Activated naive CD4-positive, alpha-beta T cell treated with anti-CD3 and anti-CD28 coated beads, Interleukin-2, amount 50 U/mL, for 16 hours (primary cell): ENCODE data around the gene CNNM4.
"Not testable (repeated sequence)": the region's sequence is repeated elsewhere in the genome, so short reads cannot be mapped to it uniquely, and the experiment has no call there.

ENCODE experiments used
- DNase-seq: peaks from one replicate; pipeline ENCODE4 v3.0.0-alpha.2; 2020

Gene CNNM4

GRCh38 chr2:96796497-96796896 is 35.8 kb downstream of the CNNM4 start:
- DNase-seq, result not testable (repeated sequence)

GRCh38 chr2:96797066-96797625 is 36.4 kb downstream of the CNNM4 start:
- DNase-seq, result no peak

GRCh38 chr2:96798733-96799622 is 38.3 kb downstream of the CNNM4 start:
- DNase-seq, result no peak

- DNase-seq, result no peak
Observed at GRCh38 chr2:96799623-96799935, 38.9 kb downstream of the CNNM4 start.

- no peak for DNase-seq
Observed at GRCh38 chr2:96800061-96801004, 39.6 kb downstream of the CNNM4 start.

DNA sequence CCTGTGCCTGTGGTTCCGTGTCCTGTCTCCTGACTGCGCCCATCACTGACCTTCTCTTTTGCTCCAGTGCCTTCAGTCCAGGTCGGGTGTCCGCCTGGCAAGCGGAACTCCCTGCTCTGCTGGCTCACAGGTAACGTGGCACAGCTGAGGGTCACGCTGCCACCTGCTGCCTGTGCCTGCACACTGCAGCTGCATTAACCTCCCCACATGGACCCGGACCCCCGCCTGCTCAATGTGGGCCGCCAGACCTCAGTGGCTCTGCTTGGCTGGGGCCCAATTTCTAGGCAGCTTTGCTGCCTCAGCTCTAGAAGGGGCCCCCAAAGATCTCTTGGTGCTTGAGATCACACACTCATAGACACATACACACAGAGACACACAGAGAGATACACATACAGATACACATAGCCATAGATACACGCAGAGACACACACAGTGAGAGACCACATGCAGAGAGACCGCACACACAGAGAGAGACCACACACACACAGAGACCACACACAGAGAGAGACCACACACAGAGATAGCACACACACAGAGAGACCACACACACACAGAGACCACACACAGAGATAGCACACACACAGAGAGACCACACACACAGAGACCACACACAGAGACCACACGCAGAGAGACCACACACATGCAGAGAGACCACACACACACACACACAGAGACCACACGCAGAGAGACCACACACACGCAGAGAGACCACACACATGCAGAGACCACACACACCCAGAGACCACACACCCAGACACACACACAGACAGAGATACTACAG is 40.5 kb downstream of the CNNM4 start:
- DNase-seq, result peak; percentile 79

GRCh38 chr2:96801786-96802595 is 41.3 kb downstream of the CNNM4 start:
- DNase-seq, result peak; percentile 35

- DNase-seq, result no peak
Observed at GRCh38 chr2:96802721-96803120, 42.0 kb downstream of the CNNM4 start.

GRCh38 chr2:96804986-96805385 is 44.3 kb downstream of the CNNM4 start:
- DNase-seq, result no peak

DNA sequence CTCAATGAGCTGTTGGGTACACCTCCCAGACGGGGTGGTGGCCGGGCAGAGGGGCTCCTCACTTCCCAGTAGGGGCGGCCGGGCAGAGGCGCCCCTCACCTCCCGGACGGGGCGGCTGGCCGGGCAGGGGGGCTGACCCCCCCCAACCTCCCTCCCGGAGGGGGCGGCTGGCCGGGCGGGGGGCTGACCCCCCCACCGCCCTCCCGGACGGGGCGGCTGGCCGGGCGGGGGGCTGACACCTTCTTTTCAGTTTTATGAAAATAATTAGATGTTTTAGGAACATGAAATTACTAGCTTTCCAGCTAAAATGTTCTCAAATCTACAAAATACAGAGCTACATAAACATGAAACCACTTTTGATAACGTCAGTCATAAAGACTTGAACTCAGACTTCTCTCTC is 45.2 kb downstream of the CNNM4 start:
- not testable (repeated sequence) for DNase-seq

GRCh38 chr2:96806468-96807126 is 45.9 kb downstream of the CNNM4 start:
- peak; percentile 33 for DNase-seq

GRCh38 chr2:96807127-96807471 is 46.4 kb downstream of the CNNM4 start:
- no peak for DNase-seq

DNA sequence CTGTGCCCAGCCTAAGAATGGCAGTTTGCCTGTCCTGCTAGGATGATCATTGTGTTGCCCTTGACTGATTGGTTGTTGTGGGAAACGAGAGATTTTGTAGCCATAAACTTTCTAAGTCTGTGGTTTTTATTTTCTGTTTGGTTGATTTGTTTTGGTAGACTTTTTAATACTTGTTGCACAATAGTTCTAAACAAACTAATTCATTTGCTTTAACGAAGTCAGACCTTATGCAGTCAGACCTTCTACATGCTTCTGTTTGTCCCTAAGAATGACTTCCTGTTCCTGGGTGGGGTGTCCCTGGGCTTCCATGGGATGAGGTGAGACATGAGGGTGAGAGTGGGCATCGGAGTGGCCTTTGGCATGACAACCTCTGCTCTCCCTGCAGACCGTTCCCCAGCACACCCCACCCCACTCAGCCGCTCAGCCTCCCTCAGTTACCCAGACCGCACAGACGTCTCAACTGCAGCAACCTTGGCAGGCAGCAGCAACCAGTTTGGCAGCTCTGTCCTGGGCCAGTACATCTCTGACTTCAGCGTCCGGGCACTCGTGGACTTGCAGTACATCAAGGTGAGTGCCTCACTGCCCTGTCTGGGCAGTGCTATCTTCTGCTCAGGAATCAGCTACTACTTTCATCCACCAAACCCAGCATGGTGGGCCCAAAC is 47.6 kb downstream of the CNNM4 start:
- no peak for DNase-seq

DNA sequence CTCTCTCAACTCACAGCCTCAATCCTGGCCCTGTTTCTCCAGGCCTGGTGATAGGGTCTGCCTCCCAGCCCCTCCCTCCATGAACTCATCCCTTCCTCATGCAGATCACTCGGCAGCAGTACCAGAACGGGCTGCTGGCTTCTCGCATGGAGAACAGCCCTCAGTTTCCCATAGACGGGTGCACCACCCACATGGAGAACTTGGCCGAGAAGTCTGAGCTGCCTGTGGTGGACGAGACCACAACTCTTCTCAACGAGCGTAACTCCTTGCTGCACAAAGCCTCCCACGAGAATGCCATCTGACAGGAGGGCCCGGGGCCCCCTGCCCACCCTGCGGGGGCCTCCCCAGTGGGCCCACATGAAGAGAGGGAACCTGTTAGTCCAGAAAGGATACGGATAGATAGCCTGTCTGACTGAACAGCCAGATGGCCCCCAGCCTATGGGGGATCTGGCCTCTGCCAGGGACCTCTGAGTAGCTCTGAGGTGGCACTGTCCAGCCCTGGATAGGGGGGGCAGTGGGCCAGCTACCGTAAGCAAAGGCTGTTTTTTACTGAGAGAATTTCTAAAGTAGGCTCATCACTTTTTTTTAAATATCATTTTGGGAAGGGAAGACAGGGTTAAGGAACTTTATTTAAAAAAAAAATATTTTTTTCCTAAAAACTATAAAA is 48.6 kb downstream of the CNNM4 start:
- DNase-seq, result no peak

DNA sequence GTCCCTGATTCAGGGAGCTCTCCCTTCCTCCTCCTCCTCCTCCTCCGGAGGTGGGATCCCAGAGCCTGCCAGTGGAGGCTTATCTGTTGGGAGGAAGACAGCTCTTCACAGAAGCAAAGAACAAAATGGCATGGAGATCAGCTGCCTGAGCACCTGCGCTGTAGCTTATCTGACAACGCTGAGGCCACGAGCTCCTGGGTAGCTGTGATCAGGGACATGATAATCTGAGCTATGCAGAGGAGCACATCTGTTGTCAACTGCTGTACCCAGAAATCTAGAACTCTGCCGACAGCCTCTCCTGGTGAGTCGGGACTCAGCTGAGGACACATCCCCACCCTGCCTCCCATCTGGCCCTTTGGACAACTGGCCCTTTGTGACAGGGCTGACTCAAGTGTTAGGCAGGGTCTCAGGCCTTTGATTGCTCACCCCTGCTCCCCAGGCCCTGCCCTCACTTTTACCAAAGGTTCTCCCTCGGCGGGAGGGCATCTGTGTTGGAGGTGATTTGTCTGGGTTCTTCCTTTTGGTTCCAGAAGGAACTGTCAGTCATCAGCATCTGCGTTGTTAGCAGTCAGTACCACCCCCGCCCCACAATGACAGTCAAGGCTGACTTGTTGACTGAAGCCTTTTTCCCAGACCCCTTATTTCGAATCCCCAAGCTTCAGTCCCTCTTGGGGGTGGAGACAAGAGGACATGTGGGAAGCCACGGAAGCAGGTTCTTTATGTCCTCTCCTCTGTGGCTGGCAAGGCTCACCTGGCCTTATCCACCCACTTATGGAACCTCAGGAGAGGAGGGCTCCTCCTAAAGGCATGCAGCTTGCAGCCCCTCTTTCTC is 49.5 kb downstream of the CNNM4 start:
- no peak for DNase-seq

DNA sequence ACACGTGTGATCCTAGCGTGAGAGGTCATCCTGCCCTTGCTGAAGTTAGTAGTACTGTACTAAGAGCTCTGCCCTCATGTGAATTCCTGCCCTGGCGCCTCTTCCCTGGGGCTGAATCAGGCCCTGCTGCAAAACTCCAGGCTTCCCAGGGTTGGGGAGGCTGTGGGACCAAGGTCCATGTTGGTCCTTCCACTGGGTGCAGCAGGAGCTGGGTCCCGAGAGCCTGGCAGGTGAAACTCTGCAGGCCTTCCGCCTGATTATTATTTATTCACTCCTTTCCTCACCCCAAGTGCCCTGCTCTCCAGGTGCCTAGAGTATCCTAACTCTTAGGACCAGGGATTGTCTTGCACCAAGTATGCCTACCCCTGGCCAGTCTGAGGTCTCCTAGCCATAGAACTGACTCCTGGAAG is 50.1 kb downstream of the CNNM4 start:
- DNase-seq, result no peak

DNA sequence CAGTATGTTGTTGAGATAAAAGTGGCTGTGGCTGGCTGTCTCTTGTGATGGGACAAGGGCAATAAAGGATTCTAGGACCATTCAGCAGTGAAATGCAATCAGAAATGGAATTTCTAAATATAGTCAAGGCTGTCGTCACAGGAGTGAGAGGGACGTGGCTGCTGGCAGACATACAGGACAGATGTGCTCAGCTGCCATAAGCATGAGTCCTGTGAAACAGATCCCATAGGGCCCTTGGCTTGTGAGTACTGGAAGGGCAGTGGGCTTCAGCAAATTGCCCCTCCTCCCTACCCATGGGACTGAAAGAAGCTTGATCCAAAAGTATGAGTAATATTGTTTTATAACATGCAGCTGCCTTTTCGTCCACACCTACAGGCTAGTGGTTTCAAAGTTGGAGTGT is 51.2 kb downstream of the CNNM4 start:
- no peak for DNase-seq

- no peak for DNase-seq
Observed at GRCh38 chr2:96813656-96814055, 53.0 kb downstream of the CNNM4 start.
